Suprapubic skin (tissue), 4 donors: ENCODE data around the gene RPRD1A.

ENCODE experiments used
- CTCF ChIP-seq, 2 donors: fragments of 200-600 bp in 1 of 2; fragments of 450-650 bp in 1 of 2; sonication (generic) in 1 of 2; IDR thresholded peaks; one replicate each; pipeline ENCODE4 v1.5.1; 2016 to 2019; ENCODE audit warnings: antibody characterized with exemption in 2 of 2, mild to moderate bottlenecking in 1 of 2, moderate library complexity in 1 of 2
- POLR2A ChIP-seq, 2 donors: fragments of 450-650 bp; IDR thresholded peaks; one replicate each; pipeline ENCODE4 v1.6.1; 2017; ENCODE audit warnings: antibody characterized with exemption in 2 of 2, mild to moderate bottlenecking in 2 of 2, moderate library complexity in 2 of 2
- POLR2AphosphoS5 ChIP-seq, 3 donors: sonication (generic); formaldehyde crosslinking; IDR thresholded peaks; one replicate each; pipeline ENCODE4 v1.6.1; 2017; ENCODE audit warnings: antibody characterized with exemption in 3 of 3

DNA sequence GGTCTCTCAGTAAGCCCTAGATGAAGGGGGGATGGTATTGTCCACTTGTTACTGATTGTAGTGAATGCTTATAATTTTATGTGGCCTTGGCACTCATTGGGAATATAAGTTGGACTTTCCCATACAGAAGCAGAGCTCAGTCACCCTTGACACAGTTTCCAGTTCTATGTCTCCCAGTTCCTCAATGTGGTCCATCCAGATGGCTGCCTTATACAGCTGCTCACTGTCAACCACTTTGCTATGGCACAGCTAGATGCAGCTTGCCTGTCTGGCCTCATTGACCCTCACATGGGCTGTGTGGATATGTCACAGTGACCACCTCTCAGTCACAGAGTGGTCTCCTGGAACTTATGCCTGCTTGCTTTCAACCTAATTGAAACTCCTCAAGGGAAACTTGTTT is 40.1 kb upstream of the RPRD1A start:
- TF ChIP-seq CTCF (IDR thresholded peaks at IDR 0.05) (no peak), POLR2A (IDR thresholded peaks at IDR 0.05) (no peak), POLR2AphosphoS5 (IDR thresholded peaks at IDR 0.05) (no peak)
